K562 (cell line): ENCODE measurements around the gene HNRNPLL. TPM values are rescaled to one million over a fixed set of nuclear protein-coding genes. Genes with fewer than 3 reads are reported as not detected.
A peak's percentile ranks its signal among the peaks of the same experiment; 100 is the strongest.

Source experiments
- BCLAF1 ChIP-seq, 2 experiments: fragments of 450-650 bp in 1 of 2; IDR thresholded peaks; 2 replicates each; pipeline ENCODE4 v1.6.1; 2011 to 2017; ENCODE audit warnings: low read depth in 2 of 2, antibody characterized with exemption in 1 of 2, borderline replicate concordance in 1 of 2, low read length in 1 of 2, mild to moderate bottlenecking in 1 of 2, mixed read lengths in 1 of 2; ENCODE audit not compliant: control insufficient read depth in 1 of 2
- CBFA2T2 ChIP-seq: fragments of 450-650 bp; conservative IDR thresholded peaks from 2 replicates; pipeline ENCODE4 v1.6.1; 2017; ENCODE audit warnings: mild to moderate bottlenecking
- CEBPB ChIP-seq: fragments of 450-650 bp; IDR thresholded peaks from 2 replicates; pipeline ENCODE4 v1.6.1; 2016; ENCODE audit warnings: missing genetic modification characterization, missing compliant biosample characterization
- CHD4 ChIP-seq: fragments of 200-600 bp; sonication (generic); IDR thresholded peaks from 3 replicates; pipeline ENCODE4 v1.6.1; 2012; ENCODE audit warnings: low read depth, mild to moderate bottlenecking, mixed read lengths, low read length, inconsistent platforms; ENCODE audit not compliant: insufficient read depth, insufficient replicate concordance, poor library complexity, severe bottlenecking
- DACH1 ChIP-seq: fragments of 450-650 bp; IDR thresholded peaks from 2 replicates; pipeline ENCODE4 v1.6.1; 2018; ENCODE audit not compliant: partially characterized antibody
- DMBX1 ChIP-seq: fragments of 250-450 bp; sonication (Bioruptor Pico); IDR thresholded peaks from 2 replicates; pipeline ENCODE4 v1.8.0; 2022; ENCODE audit warnings: inconsistent platforms, mild to moderate bottlenecking, moderate library complexity, borderline replicate concordance
- DPF2 ChIP-seq: fragments of 450-650 bp; IDR thresholded peaks from 2 replicates; pipeline ENCODE4 v1.6.1; 2016
- GTF3C2 ChIP-seq: IDR thresholded peaks from 3 replicates; pipeline ENCODE4 v1.6.1; 2011; ENCODE audit warnings: borderline replicate concordance, mild to moderate bottlenecking, moderate library complexity; ENCODE audit not compliant: insufficient read length; ENCODE audit errors: extremely low read depth
- HOMEZ ChIP-seq: fragments of 250-450 bp; sonication (Bioruptor Pico); IDR thresholded peaks from 2 replicates; pipeline ENCODE4 v1.4.0; 2020; ENCODE audit warnings: mild to moderate bottlenecking, moderate library complexity
- HOXB6 ChIP-seq: fragments of 250-450 bp; sonication (Bioruptor Pico); IDR thresholded peaks from 2 replicates; pipeline ENCODE4 v1.5.1; 2022; ENCODE audit warnings: mild to moderate bottlenecking, borderline replicate concordance
- SMAD4 ChIP-seq: fragments of 250-450 bp; sonication (Bioruptor Pico); conservative IDR thresholded peaks from 2 replicates; pipeline ENCODE4 v1.8.0; 2021; ENCODE audit warnings: inconsistent platforms, mild to moderate bottlenecking, moderate library complexity
- THAP7 ChIP-seq: fragments of 250-450 bp; sonication (Bioruptor Pico); IDR thresholded peaks from 2 replicates; pipeline ENCODE4 v1.5.0; 2021
- ZBTB8A ChIP-seq: fragments of 450-650 bp; IDR thresholded peaks from 2 replicates; pipeline ENCODE4 v1.6.1; 2018; ENCODE audit warnings: mild to moderate bottlenecking, moderate library complexity; ENCODE audit not compliant: partially characterized antibody
- ZNF395 ChIP-seq: fragments of 200-800 bp; sonication (Bioruptor generic); IDR thresholded peaks from 2 replicates; pipeline ENCODE4 v1.6.1; 2017; ENCODE audit warnings: missing genetic modification characterization, missing compliant biosample characterization
- ZNF644 ChIP-seq: fragments of 200-800 bp; sonication (Bioruptor generic); IDR thresholded peaks from 2 replicates; pipeline ENCODE4 v1.6.1; 2016; ENCODE audit warnings: low read depth, missing genetic modification characterization, missing compliant biosample characterization
- ZNF707 ChIP-seq: fragments of 250-450 bp; sonication (Bioruptor Pico); conservative IDR thresholded peaks from 2 replicates; pipeline ENCODE4 v1.8.0; 2022; ENCODE audit warnings: inconsistent platforms, mild to moderate bottlenecking, moderate library complexity
- ZNF79 ChIP-seq: fragments of 250-450 bp; sonication (Bioruptor Pico); IDR thresholded peaks from 2 replicates; pipeline ENCODE4 v1.4.0; 2020; ENCODE audit warnings: low read depth, mild to moderate bottlenecking, moderate library complexity
- polyA plus RNA-seq, 8 experiments: library from polyadenylated mRNA; depleted of rRNA in 4 of 8; stranded (reverse) in 5 of 8; unstranded in 3 of 8; fragments of >200 nt; fragmentation: Nextera tagmentation in 2 of 8; fragmentation: Illumina TruSeq in 1 of 8; extraction: Ambion mirVana in 2 of 8; extraction: Trizol in 1 of 8; gene quantifications; 2 replicates each; pipeline versions ENCODE4 v1.2.1 to v1.2.3, GENCODE V29; 2011 to 2014; ENCODE audit warnings: inconsistent platforms in 1 of 8, missing spikeins in 1 of 8
- total RNA-seq, 7 experiments: library from RNA; depleted of rRNA in 6 of 7; stranded (reverse); fragments of >200 nt in 6 of 7; fragmentation: Illumina TruSeq in 2 of 7; extraction: Trizol in 2 of 7; gene quantifications; 2 replicates each; pipeline versions ENCODE4 v1.2.1 to v1.2.3, GENCODE V29; 2011 to 2021; ENCODE audit warnings: low replicate concordance in 1 of 7

Gene HNRNPLL
- total and polyA plus RNA-seq, 9 of the 15 experiments (the other 6 are each of a cell fraction or from before 2014, with no cell fraction given), result 19.8 to 135 (median 57.8) TPM

- TF ChIP-seq HOMEZ, result no peak
- peak; percentile 72 for TF ChIP-seq SMAD4 (CRISPR knock-in tag)
- TF ChIP-seq CHD4, result no peak
- no peak for TF ChIP-seq GTF3C2
- peak; percentile 62; the same call in 1 of the 2 replicates for TF ChIP-seq DMBX1
- peak; percentile 36 for TF ChIP-seq DPF2
- no peak for TF ChIP-seq THAP7 (CRISPR knock-in tag)
- TF ChIP-seq CEBPB (tag), result peak; percentile 50
- TF ChIP-seq ZBTB8A, result no peak
- no peak for TF ChIP-seq BCLAF1 (IDR thresholded peaks at IDR 0.05; ENCODE audit: borderline replicate concordance in 1 of 2, control insufficient read depth in 1 of 2, low read depth in 2 of 2, low read length in 1 of 2)
- no peak for TF ChIP-seq ZNF707 (CRISPR knock-in tag)
- TF ChIP-seq ZNF395 (CRISPR knock-in tag), result no peak; the same call in 1 of the 2 replicates
- TF ChIP-seq CBFA2T2, result peak; percentile 36
- TF ChIP-seq ZNF79 (CRISPR knock-in tag), result no peak
- no peak for TF ChIP-seq HOXB6 (CRISPR knock-in tag)
- TF ChIP-seq DACH1, result no peak
- TF ChIP-seq ZNF644, result no peak
Observed at GRCh38 chr2:38648107-38648761, 45.5 kb upstream of the HNRNPLL start (continued).
